Measurements from ENCODE around the gene TNFSF13. TPM values are rescaled to one million over a fixed set of nuclear protein-coding genes. Genes with fewer than 3 reads are reported as not detected.

Gene TNFSF13
- 23.4 TPM for polyA plus RNA-seq
- long read RNA-seq, donor 1, partial matches to known transcripts, result 0 of 1 reads
- long read RNA-seq, donor 1, other reads (novel, unspliced or antisense), result 0 of 1 reads
- long read RNA-seq, donor 2, partial matches to known transcripts, result 0 of 2 reads
- long read RNA-seq, donor 2, other reads (novel, unspliced or antisense), result 0 of 2 reads
- long read RNA-seq, donor 3, result 0 reads
- long read RNA-seq, donor 4, partial matches to known transcripts, result 0 of 1 reads
- long read RNA-seq, donor 4, other reads (novel, unspliced or antisense), result 0 of 1 reads
- long read RNA-seq, donor 5, partial matches to known transcripts, result 0 of 4 reads
- long read RNA-seq, donor 5, other reads (novel, unspliced or antisense), result 0 of 4 reads
- long read RNA-seq, donor 6, transcript TNFSF13-201 (6 exons, 1,971 nt), result major isoform, 5 of 6 reads
- long read RNA-seq, donor 6, partial matches to known transcripts, result 0 of 6 reads
- long read RNA-seq, donor 6, other reads (novel, unspliced or antisense), result 0 of 6 reads
- long read RNA-seq, donor 7, partial matches to known transcripts, result 0 of 2 reads
- long read RNA-seq, donor 7, other reads (novel, unspliced or antisense), result 0 of 2 reads
- long read RNA-seq, donor 8, partial matches to known transcripts, result 0 of 7 reads
- long read RNA-seq, donor 8, other reads (novel, unspliced or antisense), result 5 of 7 reads
- long read RNA-seq, donor 9, result 0 reads
- long read RNA-seq, donor 10, partial matches to known transcripts, result 0 of 11 reads
- long read RNA-seq, donor 10, other reads (novel, unspliced or antisense), result 7 of 11 reads
- long read RNA-seq, donor 11, partial matches to known transcripts, result 0 of 6 reads
- long read RNA-seq, donor 11, other reads (novel, unspliced or antisense), result 5 of 6 reads

- DNase-seq, result no peak
- H3K36me3 ChIP-seq (ENCODE audit: control insufficient read depth, insufficient read depth, low read length), result peaks cover 5% of the 10 kb centered on the region
- H3K4me1 ChIP-seq (ENCODE audit: control insufficient read depth, insufficient read depth, low read length), result peaks cover 51% of the 10 kb centered on the region
- no peaks in the 10 kb centered on the region for H3K9me3 ChIP-seq (ENCODE audit: control insufficient read depth, low read depth, low read length)
- peak within 1 kb of the TSS; percentile 58 for H3K4me3 ChIP-seq (ENCODE audit: low read length)
- 86% methylated on average over 5 of the region's 16 CpGs for WGBS (ENCODE audit: insufficient coverage, low lambda C conversion rate)
- no peaks in the 10 kb centered on the region for H3K27me3 ChIP-seq (ENCODE audit: control insufficient read depth, insufficient read depth, low read length)
- peak within 1 kb of the TSS; percentile 99 for H3K27ac ChIP-seq (ENCODE audit: low read length)
These were observed at the start of gene TNFSF13 for GRCh38 chr17:7558544-7559319. Gene TNFSF13, plus strand, starts transcription at chr17:7558750. Its CDS starts 290 bp downstream, at chr17:7559040.

GRCh38 chr17:7508846-7509245 lies 49.7 kb upstream of the TNFSF13 start:
- Histone ChIP-seq H3K4me3 (ENCODE audit: low read length) (no peak overlapping the region), H3K27me3 (ENCODE audit: control insufficient read depth, insufficient read depth, low read length) (no peaks in the 10 kb centered on the region), H3K4me1 (ENCODE audit: control insufficient read depth, insufficient read depth, low read length) (no peaks in the 10 kb centered on the region), H3K9me3 (ENCODE audit: control insufficient read depth, low read depth, low read length) (no peaks in the 10 kb centered on the region), H3K36me3 (ENCODE audit: control insufficient read depth, insufficient read depth, low read length) (peaks cover 85% of the 10 kb centered on the region), H3K27ac (ENCODE audit: low read length) (no peak overlapping the region)
- no peak for DNase-seq
- WGBS (ENCODE audit: insufficient coverage, low lambda C conversion rate), result no CpG with 5 or more reads among the region's 9 CpGs

- H3K27ac ChIP-seq (ENCODE audit: low read length), result no peak overlapping the region
- no peaks in the 10 kb centered on the region for H3K9me3 ChIP-seq (ENCODE audit: control insufficient read depth, low read depth, low read length)
- peak; percentile 70 to 84 for DNase-seq
- no peaks in the 10 kb centered on the region for H3K27me3 ChIP-seq (ENCODE audit: control insufficient read depth, insufficient read depth, low read length)
- peaks cover under 1% of the 10 kb centered on the region for H3K4me1 ChIP-seq (ENCODE audit: control insufficient read depth, insufficient read depth, low read length)
- 67% methylated on average over 1 of the region's 5 CpGs for WGBS (ENCODE audit: insufficient coverage, low lambda C conversion rate)
- H3K4me3 ChIP-seq (ENCODE audit: low read length), result no peak overlapping the region
- H3K36me3 ChIP-seq (ENCODE audit: control insufficient read depth, insufficient read depth, low read length), result peaks cover 83% of the 10 kb centered on the region
These were observed 48.6 kb upstream of the TNFSF13 start for GRCh38 chr17:7509937-7510336.

- DNase-seq, result no peak
- Histone ChIP-seq H3K4me3 (ENCODE audit: low read length) (no peak overlapping the region), H3K4me1 (ENCODE audit: control insufficient read depth, insufficient read depth, low read length) (peaks cover 11% of the 10 kb centered on the region), H3K36me3 (ENCODE audit: control insufficient read depth, insufficient read depth, low read length) (peaks cover 80% of the 10 kb centered on the region), H3K27me3 (ENCODE audit: control insufficient read depth, insufficient read depth, low read length) (no peaks in the 10 kb centered on the region), H3K27ac (ENCODE audit: low read length) (no peak overlapping the region), H3K9me3 (ENCODE audit: control insufficient read depth, low read depth, low read length) (no peaks in the 10 kb centered on the region)
- 80% methylated on average over 1 of the region's 10 CpGs for WGBS (ENCODE audit: insufficient coverage, low lambda C conversion rate)
These were observed 47.4 kb upstream of the TNFSF13 start for GRCh38 chr17:7511108-7511507.

- peaks cover 70% of the 10 kb centered on the region for H3K36me3 ChIP-seq (ENCODE audit: control insufficient read depth, insufficient read depth, low read length)
- DNase-seq, result no peak
- H3K9me3 ChIP-seq (ENCODE audit: control insufficient read depth, low read depth, low read length), result no peaks in the 10 kb centered on the region
- H3K4me3 ChIP-seq (ENCODE audit: low read length), result no peak overlapping the region
- H3K4me1 ChIP-seq (ENCODE audit: control insufficient read depth, insufficient read depth, low read length), result peaks cover 12% of the 10 kb centered on the region
- H3K27ac ChIP-seq (ENCODE audit: low read length), result no peak overlapping the region
- 100% methylated on average over 1 of the region's 15 CpGs for WGBS (ENCODE audit: insufficient coverage, low lambda C conversion rate)
- no peaks in the 10 kb centered on the region for H3K27me3 ChIP-seq (ENCODE audit: control insufficient read depth, insufficient read depth, low read length)
These were observed 46.4 kb upstream of the TNFSF13 start for GRCh38 chr17:7512105-7512504.

GRCh38 chr17:7512824-7513540 lies 45.6 kb upstream of the TNFSF13 start:
- peaks cover 65% of the 10 kb centered on the region for H3K36me3 ChIP-seq (ENCODE audit: control insufficient read depth, insufficient read depth, low read length)
- no peaks in the 10 kb centered on the region for H3K9me3 ChIP-seq (ENCODE audit: control insufficient read depth, low read depth, low read length)

GRCh38 chr17:7513850-7514419 lies 44.6 kb upstream of the TNFSF13 start:
- H3K9me3 ChIP-seq (ENCODE audit: control insufficient read depth, low read depth, low read length), result no peaks in the 10 kb centered on the region
- DNase-seq, result no peak
- H3K27me3 ChIP-seq (ENCODE audit: control insufficient read depth, insufficient read depth, low read length), result no peaks in the 10 kb centered on the region
- peaks cover 12% of the 10 kb centered on the region for H3K4me1 ChIP-seq (ENCODE audit: control insufficient read depth, insufficient read depth, low read length)
- H3K4me3 ChIP-seq (ENCODE audit: low read length), result no peak overlapping the region
- no peak overlapping the region for H3K27ac ChIP-seq (ENCODE audit: low read length)
- no CpG with 5 or more reads among the region's 17 CpGs for WGBS (ENCODE audit: insufficient coverage, low lambda C conversion rate)
- H3K36me3 ChIP-seq (ENCODE audit: control insufficient read depth, insufficient read depth, low read length), result peaks cover 56% of the 10 kb centered on the region

More at GRCh38 chr17:7512824-7513540, 45.6 kb upstream of the TNFSF13 start:
- no peak overlapping the region for H3K4me3 ChIP-seq (ENCODE audit: low read length)
- no peak overlapping the region for H3K27ac ChIP-seq (ENCODE audit: low read length)
- WGBS (ENCODE audit: insufficient coverage, low lambda C conversion rate), result 95% methylated on average over 8 of the region's 20 CpGs
- peaks cover 12% of the 10 kb centered on the region for H3K4me1 ChIP-seq (ENCODE audit: control insufficient read depth, insufficient read depth, low read length)
- H3K27me3 ChIP-seq (ENCODE audit: control insufficient read depth, insufficient read depth, low read length), result no peaks in the 10 kb centered on the region
- DNase-seq, result no peak

GRCh38 chr17:7515911-7516610 lies 42.5 kb upstream of the TNFSF13 start:
- H3K27me3 ChIP-seq (ENCODE audit: control insufficient read depth, insufficient read depth, low read length), result no peaks in the 10 kb centered on the region
- no peak overlapping the region for H3K4me3 ChIP-seq (ENCODE audit: low read length)
- H3K4me1 ChIP-seq (ENCODE audit: control insufficient read depth, insufficient read depth, low read length), result peaks cover 12% of the 10 kb centered on the region
- WGBS (ENCODE audit: insufficient coverage, low lambda C conversion rate), result no CpG with 5 or more reads among the region's 13 CpGs
- DNase-seq, result peak; percentile 84 to 93
- H3K36me3 ChIP-seq (ENCODE audit: control insufficient read depth, insufficient read depth, low read length), result peaks cover 36% of the 10 kb centered on the region
- H3K9me3 ChIP-seq (ENCODE audit: control insufficient read depth, low read depth, low read length), result no peaks in the 10 kb centered on the region
- peak overlapping the region; percentile 71 for H3K27ac ChIP-seq (ENCODE audit: low read length)

- no CpG with 5 or more reads among the region's 10 CpGs for WGBS (ENCODE audit: insufficient coverage, low lambda C conversion rate)
- Histone ChIP-seq H3K36me3 (ENCODE audit: control insufficient read depth, insufficient read depth, low read length) (no peaks in the 10 kb centered on the region), H3K9me3 (ENCODE audit: control insufficient read depth, low read depth, low read length) (peaks cover 11% of the 10 kb centered on the region), H3K4me1 (ENCODE audit: control insufficient read depth, insufficient read depth, low read length) (no peaks in the 10 kb centered on the region), H3K27me3 (ENCODE audit: control insufficient read depth, insufficient read depth, low read length) (no peaks in the 10 kb centered on the region), H3K4me3 (ENCODE audit: low read length) (no peak overlapping the region), H3K27ac (ENCODE audit: low read length) (no peak overlapping the region)
- DNase-seq, result no peak
These were observed 35.5 kb upstream of the TNFSF13 start for GRCh38 chr17:7523033-7523432.

All from large intestine (tissue), 12 donors.